ENCODE results near the gene PGLYRP3.
A peak's percentile ranks its signal among the peaks of the same experiment; 100 is the strongest.

The PGLYRP3 gene

GRCh38 chr1:153358691-153358975, 45.9 kb upstream of the PGLYRP3 start:
- TF ChIP-seq CTCF (IDR thresholded peaks at IDR 0.05; ENCODE audit: insufficient read depth, low read depth, low read length, missing control alignments), result no peak
- H3K4me3 ChIP-seq (ENCODE audit: low read length), result peak overlapping the region; percentile 0
- DNase-seq (ENCODE audit: low read depth), result no peak

GRCh38 chr1:153357853-153358690, 45.3 kb upstream of the PGLYRP3 start, which contains the start of gene S100A9:
Gene S100A9 (plus strand): TSS chr1:153357854. CDS start chr1:153358284, 430 bp downstream.
- no peak for TF ChIP-seq CTCF (IDR thresholded peaks at IDR 0.05; ENCODE audit: insufficient read depth, low read depth, low read length, missing control alignments)
- peak within 1 kb of the TSS; percentile 0 for H3K4me3 ChIP-seq (ENCODE audit: low read length)
- no peak for DNase-seq (ENCODE audit: low read depth)

GRCh38 chr1:153357076-153357852, 44.5 kb upstream of the PGLYRP3 start:
- no peak overlapping the region for H3K4me3 ChIP-seq (ENCODE audit: low read length)
- peak; percentile 92 for DNase-seq (ENCODE audit: low read depth)
- no peak for TF ChIP-seq CTCF (IDR thresholded peaks at IDR 0.05; ENCODE audit: insufficient read depth, low read depth, low read length, missing control alignments)

- no peak for TF ChIP-seq CTCF (IDR thresholded peaks at IDR 0.05; ENCODE audit: insufficient read depth, low read depth, low read length, missing control alignments)
- no peak for DNase-seq (ENCODE audit: low read depth)
- no peak overlapping the region for H3K4me3 ChIP-seq (ENCODE audit: low read length)
Observed at GRCh38 chr1:153356392-153357075, 43.8 kb upstream of the PGLYRP3 start.

GRCh38 chr1:153355445-153356071, 42.8 kb upstream of the PGLYRP3 start:
- no peak overlapping the region for H3K4me3 ChIP-seq (ENCODE audit: low read length)
- DNase-seq (ENCODE audit: low read depth), result peak; percentile 95
- peak; percentile 87 for TF ChIP-seq CTCF (IDR thresholded peaks at IDR 0.05; ENCODE audit: insufficient read depth, low read depth, low read length, missing control alignments)

- DNase-seq (ENCODE audit: low read depth), result no peak
- H3K4me3 ChIP-seq (ENCODE audit: low read length), result no peak overlapping the region
- TF ChIP-seq CTCF (IDR thresholded peaks at IDR 0.05; ENCODE audit: insufficient read depth, low read depth, low read length, missing control alignments), result peak; percentile 23
Observed at GRCh38 chr1:153354515-153355193, 41.9 kb upstream of the PGLYRP3 start.
